A673 (cell line): Measurements from ENCODE around the gene CCNY. TPM values are rescaled to one million over a fixed set of nuclear protein-coding genes. Genes with fewer than 3 reads are reported as not detected.

Experiments
- BruUV-seq: library from RNA; stranded (reverse); fragments of 400-500 nt; replicated peaks from 2 replicates; lab custom pipeline; 2021; lab: Mats Ljungman, UMichigan
- CTCF ChIA-PET: fragments of 300-600 bp; sonication (Branson Sonifier 250); formaldehyde crosslinking; loops from one replicate; lab custom pipeline; 2022; ENCODE audit warnings: antibody characterized with exemption; lab: Charles Lee
- POLR2A ChIA-PET: fragments of 300-600 bp; sonication (Branson Sonifier 250); formaldehyde crosslinking; loops from one replicate; lab custom pipeline; 2022; ENCODE audit warnings: antibody characterized with exemption; ENCODE audit not compliant: low non-redundant PET; lab: Charles Lee
- DNase-seq: peaks from one replicate; pipeline ENCODE4 v3.0.0-alpha.2; 2015; ENCODE audit warnings: low spot score
- H3K27ac ChIP-seq: fragments of 200-600 bp; sonication (generic); 2 replicates; pipeline ENCODE4 v1.5.1; 2016; ENCODE audit warnings: mixed run types, low read depth, mild to moderate bottlenecking, mixed read lengths, antibody characterized with exemption, low read length; ENCODE audit not compliant: poor library complexity, severe bottlenecking
- H3K27me3 ChIP-seq: fragments of 200-600 bp; sonication (generic); replicated peaks from 2 replicates; pipeline ENCODE4 v1.6.1; 2017; ENCODE audit warnings: mixed run types, low read depth, mild to moderate bottlenecking, mixed read lengths, antibody characterized with exemption, low read length; ENCODE audit not compliant: insufficient read depth, poor library complexity
- H3K36me3 ChIP-seq: fragments of 200-600 bp; sonication (generic); 2 replicates; pipeline ENCODE4 v1.6.1; 2016; ENCODE audit warnings: mixed run types, mild to moderate bottlenecking, mixed read lengths, antibody characterized with exemption, low read length; ENCODE audit not compliant: insufficient read depth, poor library complexity, severe bottlenecking
- H3K4me1 ChIP-seq: fragments of 200-600 bp; sonication (generic); 2 replicates; pipeline ENCODE4 v1.6.1; 2017; ENCODE audit warnings: mixed run types, mild to moderate bottlenecking, mixed read lengths, antibody characterized with exemption, low read length; ENCODE audit not compliant: insufficient read depth, poor library complexity, severe bottlenecking
- H3K4me3 ChIP-seq: fragments of 200-600 bp; sonication (generic); 2 replicates; pipeline ENCODE4 v1.5.1; 2016; ENCODE audit warnings: low read depth, mixed run types, mild to moderate bottlenecking, mixed read lengths, low read length; ENCODE audit not compliant: poor library complexity, severe bottlenecking
- H3K9me3 ChIP-seq: fragments of 200-600 bp; sonication (generic); 2 replicates; pipeline ENCODE4 v1.6.1; 2016; ENCODE audit warnings: mixed run types, low read depth, mild to moderate bottlenecking, mixed read lengths, antibody characterized with exemption, low read length; ENCODE audit not compliant: poor library complexity, severe bottlenecking
- EZH2 ChIP-seq: fragments of 200-600 bp; sonication (generic); IDR thresholded peaks from 2 replicates; pipeline ENCODE4 v1.6.1; 2017; ENCODE audit warnings: borderline replicate concordance, low read depth, mild to moderate bottlenecking, mixed read lengths, antibody characterized with exemption, low read length; ENCODE audit not compliant: poor library complexity, severe bottlenecking
- intact Hi-C: fragments of 100-400 bp; cut with micrococcal nuclease; formaldehyde crosslinking; loops from one replicate; pipeline ENCODE4 v1.10.0; 2022; ENCODE audit not compliant: unreplicated experiment
- total RNA-seq: library from RNA; stranded (reverse); gene quantifications from 2 replicates; pipeline ENCODE4 v1.2.3, GENCODE V29; 2021
- TF ChIP-seq, protein P1 (sequence below): fragments of 300-800, 200-600 bp; sonication (generic); conservative IDR thresholded peaks from 2 replicates; pipeline ENCODE4 v1.5.1; 2017; ENCODE audit warnings: low read depth, mild to moderate bottlenecking, antibody characterized with exemption, low read length, moderate library complexity, mixed read lengths

CCNY gene
- total RNA-seq, 1 experiment from 2014 or later: 84.8 TPM

DNA sequence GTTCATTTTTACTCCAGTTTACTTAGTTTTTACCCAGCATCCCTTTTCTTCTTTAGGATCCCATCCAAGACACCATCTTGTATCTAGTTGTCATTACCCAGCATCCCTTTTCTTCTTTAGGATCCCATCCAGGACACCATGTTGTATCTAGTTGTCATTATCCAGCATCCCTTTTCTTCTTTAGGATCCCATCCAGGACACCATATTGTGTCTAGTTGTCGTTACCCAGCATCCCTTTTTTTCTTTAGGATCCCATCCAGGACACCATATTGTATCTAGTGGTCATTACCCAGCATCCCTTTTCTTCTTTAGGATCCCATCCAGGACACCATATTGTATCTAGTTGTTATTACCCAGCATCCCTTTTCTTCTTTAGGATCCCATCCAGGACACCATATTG lies 205.4 kb downstream of the CCNY start:
- no peak for TF ChIP-seq EZH2
- TF ChIP-seq, protein P1, sequence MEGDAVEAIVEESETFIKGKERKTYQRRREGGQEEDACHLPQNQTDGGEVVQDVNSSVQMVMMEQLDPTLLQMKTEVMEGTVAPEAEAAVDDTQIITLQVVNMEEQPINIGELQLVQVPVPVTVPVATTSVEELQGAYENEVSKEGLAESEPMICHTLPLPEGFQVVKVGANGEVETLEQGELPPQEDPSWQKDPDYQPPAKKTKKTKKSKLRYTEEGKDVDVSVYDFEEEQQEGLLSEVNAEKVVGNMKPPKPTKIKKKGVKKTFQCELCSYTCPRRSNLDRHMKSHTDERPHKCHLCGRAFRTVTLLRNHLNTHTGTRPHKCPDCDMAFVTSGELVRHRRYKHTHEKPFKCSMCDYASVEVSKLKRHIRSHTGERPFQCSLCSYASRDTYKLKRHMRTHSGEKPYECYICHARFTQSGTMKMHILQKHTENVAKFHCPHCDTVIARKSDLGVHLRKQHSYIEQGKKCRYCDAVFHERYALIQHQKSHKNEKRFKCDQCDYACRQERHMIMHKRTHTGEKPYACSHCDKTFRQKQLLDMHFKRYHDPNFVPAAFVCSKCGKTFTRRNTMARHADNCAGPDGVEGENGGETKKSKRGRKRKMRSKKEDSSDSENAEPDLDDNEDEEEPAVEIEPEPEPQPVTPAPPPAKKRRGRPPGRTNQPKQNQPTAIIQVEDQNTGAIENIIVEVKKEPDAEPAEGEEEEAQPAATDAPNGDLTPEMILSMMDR: no peak
- no peak overlapping the region for H3K27ac ChIP-seq
- intact Hi-C loops: no loop called here
- no peaks in the 10 kb centered on the region for H3K27me3 ChIP-seq
- DNase-seq: no peak
- ChIA-PET CTCF (no interaction called here), POLR2A (no interaction called here)
- H3K4me1 ChIP-seq: peaks cover 8% of the 10 kb centered on the region
- H3K36me3 ChIP-seq: no peaks in the 10 kb centered on the region
- no peaks in the 10 kb centered on the region for H3K9me3 ChIP-seq
- H3K4me3 ChIP-seq: no peak overlapping the region
- BruUV-seq: no TSS peak

DNA sequence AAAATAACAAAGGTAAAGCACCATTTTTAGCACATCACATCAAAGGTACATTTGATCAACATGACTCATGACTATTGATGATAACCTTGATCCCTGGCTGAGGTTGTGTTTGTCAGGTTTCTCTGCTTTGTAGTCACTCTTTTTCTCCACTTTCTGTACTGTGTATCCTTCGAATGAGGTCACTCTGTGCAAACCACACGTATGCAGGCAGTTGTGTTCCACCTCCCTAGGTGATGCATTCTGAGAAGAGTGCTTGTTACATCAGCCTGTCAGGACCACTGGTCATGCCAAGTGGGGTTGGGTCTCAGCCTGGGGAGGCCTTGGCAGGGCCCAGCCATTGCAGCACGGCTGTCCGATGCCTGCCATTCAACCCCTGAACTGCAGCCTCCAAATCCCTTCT lies 206.0 kb downstream of the CCNY start:
- no peaks in the 10 kb centered on the region for H3K27me3 ChIP-seq
- no peak overlapping the region for H3K27ac ChIP-seq
- TF ChIP-seq, protein P1: no peak
- no peak for TF ChIP-seq EZH2
- BruUV-seq: no TSS peak
- no peak overlapping the region for H3K4me3 ChIP-seq
- no peaks in the 10 kb centered on the region for H3K36me3 ChIP-seq
- H3K4me1 ChIP-seq: peaks cover 14% of the 10 kb centered on the region
- H3K9me3 ChIP-seq: no peaks in the 10 kb centered on the region
- ChIA-PET POLR2A (no interaction called here), CTCF (no interaction called here)
- intact Hi-C loops: no loop called here
- DNase-seq: no peak

DNA sequence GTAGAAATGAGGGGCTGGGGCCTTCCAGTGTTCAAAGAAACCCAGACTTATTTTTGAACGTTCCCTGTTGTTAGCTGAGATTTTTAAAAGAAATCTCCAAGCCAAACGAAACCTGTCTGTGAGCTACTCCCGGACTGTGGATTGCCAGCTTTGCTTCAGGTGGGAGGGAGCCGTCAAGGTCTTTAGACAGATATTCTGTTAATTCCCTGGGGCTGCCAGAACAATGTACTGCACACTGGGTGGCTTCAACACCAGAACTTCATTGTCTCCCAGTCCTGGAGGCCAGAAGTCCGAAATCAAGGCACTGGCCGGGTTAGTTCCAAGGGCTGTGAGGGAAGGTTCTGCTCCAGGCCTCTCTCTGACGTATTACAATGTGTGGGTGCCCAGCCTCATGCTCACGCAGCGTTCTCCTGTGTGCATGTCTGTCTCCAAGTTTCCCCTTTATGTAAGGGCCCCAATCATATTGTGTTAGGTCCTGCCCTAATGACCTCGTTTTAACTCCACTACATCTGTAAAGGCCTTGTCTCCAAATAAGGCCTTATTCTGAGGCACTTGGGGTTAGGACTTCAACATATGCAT lies 208.9 kb downstream of the CCNY start:
- POLR2A ChIA-PET: no interaction called here
- Histone ChIP-seq H3K4me1 (peaks cover 15% of the 10 kb centered on the region), H3K27ac (no peak overlapping the region), H3K36me3 (no peaks in the 10 kb centered on the region), H3K4me3 (no peak overlapping the region), H3K9me3 (no peaks in the 10 kb centered on the region), H3K27me3 (no peaks in the 10 kb centered on the region)
- no peak for DNase-seq
- TF ChIP-seq, protein P1: no peak
- intact Hi-C loops: no loop called here
- no TSS peak for BruUV-seq
- CTCF ChIA-PET: no interaction called here
